ENCODE data around the gene CCT8. TPM values are rescaled to one million over a fixed set of nuclear protein-coding genes. Genes with fewer than 3 reads are reported as not detected.

The CCT8 gene
- polyA plus RNA-seq, 3 donors: 71.9 to 173 (median 169) TPM

- Histone ChIP-seq H3K4me2 (replicated peaks; ENCODE audit: extremely low read depth, low read length, poor library complexity, severe bottlenecking) (peak overlapping the region; percentile 87), H3K9ac (ENCODE audit: insufficient read depth, low read length, poor library complexity, severe bottlenecking) (peak overlapping the region; percentile 85), H3K4me1 (ENCODE audit: control insufficient read depth in 1 of 2, insufficient read depth in 2 of 2, low read length in 2 of 2) (peaks cover 13 to 18% of the 10 kb centered on the region in 2 donors), H3K27ac (ENCODE audit: low read depth in 1 of 2, low read length in 2 of 2) (peak overlapping the region; percentile 97 to 99), H4K20me1 (ENCODE audit: insufficient read depth, low read length) (peaks cover 35% of the 10 kb centered on the region), H3K27me3 (ENCODE audit: control insufficient read depth in 2 of 2, insufficient read depth in 2 of 2, low read length in 2 of 2) (no peaks in the 10 kb centered on the region), H3K79me2 (ENCODE audit: insufficient read depth, low read length) (peaks cover 55% of the 10 kb centered on the region), H3K4me3 (replicated peaks in 1 of 3; ENCODE audit: low read depth in 2 of 3, low read length in 3 of 3) (peak overlapping the region; percentile 78 to 89 (median 83)), H3K36me3 (replicated peaks in 1 of 2; ENCODE audit: control insufficient read depth in 1 of 2, insufficient read depth in 2 of 2, low read length in 2 of 2) (peaks cover 13 to 24% of the 10 kb centered on the region in 2 donors), H3K9me3 (replicated peaks in 1 of 2; ENCODE audit: control insufficient read depth in 1 of 2, insufficient read depth in 1 of 2, low read length in 2 of 2) (no peaks in the 10 kb centered on the region), H2AFZ (ENCODE audit: insufficient read depth, low read depth, low read length, poor library complexity, severe bottlenecking) (peak overlapping the region; percentile 83)
- peaks cover 24% of the 10 kb centered on the region for H3K4me1 Mint-ChIP-seq
- no peak for TF ChIP-seq CTCF (IDR thresholded peaks at IDR 0.05)
- intact Hi-C loops (cut with micrococcal nuclease): loop anchor here (2.0 to 5.0 kb wide), 3 partner anchors 23 to 33 kb away; partner anchors contain the start of gene LTN1 (in 2 of the 2)
- DNase-seq: peak in 1 of 3 donors; percentile 37
- 0% methylated on average over 2 of the region's 6 CpGs for WGBS (ENCODE audit: insufficient coverage)
- peaks cover 0 to 2% (median 0%) of the 10 kb centered on the region in 3 donors for H3K27me3 Mint-ChIP-seq (ENCODE audit: low read depth in 3 of 3)
- H3K36me3 Mint-ChIP-seq: peaks cover 19 to 29% of the 10 kb centered on the region in 2 donors
- H3K9me3 Mint-ChIP-seq: no peaks in the 10 kb centered on the region
- H3K27ac Mint-ChIP-seq: peak overlapping the region; percentile 99 to 100 (median 100)
- H3K4me3 Mint-ChIP-seq: peak overlapping the region; percentile 98 to 99
Observed at GRCh38 chr21:29025328-29025713, 48.1 kb downstream of the CCT8 start.

GRCh38 chr21:29024474-29025327, 48.7 kb downstream of the CCT8 start, which contains the start of gene USP16:
TSS of gene USP16 (plus strand) at chr21:29024668. CDS start at chr21:29027914, 3,246 bp downstream.
- H3K27me3 ChIP-seq (ENCODE audit: control insufficient read depth in 2 of 2, insufficient read depth in 2 of 2, low read length in 2 of 2): no peaks in the 10 kb centered on the region
- peak within 1 kb of the TSS; percentile 87 for H3K4me2 ChIP-seq (replicated peaks; ENCODE audit: extremely low read depth, low read length, poor library complexity, severe bottlenecking)
- peak within 1 kb of the TSS; percentile 78 to 89 (median 83) for H3K4me3 ChIP-seq (replicated peaks in 1 of 3; ENCODE audit: low read depth in 2 of 3, low read length in 3 of 3)
- peaks cover 13 to 25% of the 10 kb centered on the region in 2 donors for H3K36me3 Mint-ChIP-seq
- H2AFZ ChIP-seq (ENCODE audit: insufficient read depth, low read depth, low read length, poor library complexity, severe bottlenecking): peak within 1 kb of the TSS; percentile 83
- intact Hi-C loops (cut with micrococcal nuclease): loop anchor here (2.0 to 5.0 kb wide), 3 partner anchors 22 to 32 kb away; partner anchors contain the start of gene LTN1 (in 2 of the 2)
- peak; percentile 96 for DNase-seq
- H3K4me1 ChIP-seq (ENCODE audit: control insufficient read depth in 1 of 2, insufficient read depth in 2 of 2, low read length in 2 of 2): peaks cover 14 to 22% of the 10 kb centered on the region in 2 donors
- peaks cover 0 to 2% (median 0%) of the 10 kb centered on the region in 3 donors for H3K27me3 Mint-ChIP-seq (ENCODE audit: low read depth in 3 of 3)
- peaks cover 51% of the 10 kb centered on the region for H3K79me2 ChIP-seq (ENCODE audit: insufficient read depth, low read length)
- TF ChIP-seq CTCF (IDR thresholded peaks at IDR 0.05): no peak
- peaks cover 7 to 18% of the 10 kb centered on the region in 2 donors for H3K36me3 ChIP-seq (replicated peaks in 1 of 2; ENCODE audit: control insufficient read depth in 1 of 2, insufficient read depth in 2 of 2, low read length in 2 of 2)
- WGBS (ENCODE audit: insufficient coverage): 1% methylated on average over 27 of the region's 48 CpGs
- no peaks in the 10 kb centered on the region for H3K9me3 Mint-ChIP-seq
- H3K27ac ChIP-seq (ENCODE audit: low read depth in 1 of 2, low read length in 2 of 2): peak within 1 kb of the TSS; percentile 97 to 99
- peaks cover 27% of the 10 kb centered on the region for H3K4me1 Mint-ChIP-seq
- H3K27ac Mint-ChIP-seq: peak within 1 kb of the TSS; percentile 99 to 100 (median 100)
- peak within 1 kb of the TSS; percentile 98 to 99 for H3K4me3 Mint-ChIP-seq
- H3K9me3 ChIP-seq (replicated peaks in 1 of 2; ENCODE audit: control insufficient read depth in 1 of 2, insufficient read depth in 1 of 2, low read length in 2 of 2): no peaks in the 10 kb centered on the region
- peak within 1 kb of the TSS; percentile 85 for H3K9ac ChIP-seq (ENCODE audit: insufficient read depth, low read length, poor library complexity, severe bottlenecking)
- H4K20me1 ChIP-seq (ENCODE audit: insufficient read depth, low read length): peaks cover 35% of the 10 kb centered on the region
